Keratinocyte (primary cell): ENCODE measurements around the gene DACT3.

Experiments used
- EZH2 ChIP-seq: IDR thresholded peaks from one replicate; pipeline ENCODE4 v1.6.1; 2012; ENCODE audit warnings: inconsistent platforms, mild to moderate bottlenecking, low read length, moderate library complexity
- TF ChIP-seq, protein P1 (sequence below), 3 experiments: IDR thresholded peaks in 1 of 3; conservative IDR thresholded peaks in 1 of 3; optimal IDR thresholded peaks in 1 of 3; 2 replicates in 2 of 3; 3 replicates in 1 of 3; pipeline versions ENCODE3 to v1.5.1; 2011; ENCODE audit warnings: low read length in 3 of 3, mild to moderate bottlenecking in 3 of 3, moderate library complexity in 2 of 3, control low read depth in 1 of 3, inconsistent platforms in 1 of 3; ENCODE audit not compliant: insufficient read depth in 2 of 3; ENCODE audit errors: extremely low read depth in 1 of 3

DNA sequence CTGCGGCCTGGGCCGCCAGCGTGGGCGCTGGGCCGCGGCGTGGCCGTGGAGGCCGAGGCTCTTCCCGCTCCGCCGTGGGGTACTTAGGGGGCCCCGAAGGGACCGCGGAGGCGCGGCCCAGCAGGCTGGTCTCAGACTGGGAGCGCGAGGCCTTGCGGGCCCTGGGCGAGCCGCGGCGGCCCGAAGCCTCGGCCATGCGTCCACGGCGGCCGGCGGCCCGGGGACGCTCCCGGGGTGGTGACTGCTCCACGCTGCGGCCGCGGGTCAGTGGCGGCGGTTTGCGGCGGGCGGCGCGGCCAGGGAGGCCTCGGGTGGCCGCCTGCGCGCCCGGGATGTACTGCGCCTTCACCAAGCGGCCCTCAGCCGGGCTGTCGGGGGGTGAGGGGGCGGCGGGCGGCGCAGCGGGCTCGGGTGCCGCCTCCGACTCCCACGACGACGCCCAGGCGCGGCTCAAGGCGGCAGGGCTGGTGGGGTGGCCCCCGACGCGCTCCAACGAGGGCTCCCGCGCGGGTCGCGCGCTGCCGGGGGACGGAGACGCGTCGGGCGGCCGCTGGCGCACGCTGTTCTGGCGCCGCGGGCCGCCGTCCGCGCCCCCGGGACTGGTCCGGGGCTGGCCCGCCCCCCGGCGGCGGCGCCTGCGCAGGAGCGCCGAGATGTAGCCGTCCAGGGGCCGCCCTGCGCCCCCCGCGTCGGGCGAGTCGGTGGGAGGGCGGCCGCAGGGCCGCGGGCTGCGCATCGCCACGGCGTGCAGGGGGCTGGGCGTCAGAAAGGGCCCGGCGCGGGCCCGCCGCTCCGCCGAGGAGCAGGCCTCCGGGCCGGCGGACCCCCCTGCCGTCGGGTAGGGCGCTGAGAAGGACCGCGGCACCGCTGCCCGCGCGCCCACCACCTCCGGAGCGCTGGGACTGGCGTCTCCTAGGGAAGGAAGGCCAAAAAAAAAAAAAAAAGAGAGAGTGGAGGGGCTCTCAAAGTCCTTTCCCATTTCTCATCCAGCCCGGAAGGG, 11.7 kb downstream of the DACT3 start:
- TF ChIP-seq, protein P1, sequence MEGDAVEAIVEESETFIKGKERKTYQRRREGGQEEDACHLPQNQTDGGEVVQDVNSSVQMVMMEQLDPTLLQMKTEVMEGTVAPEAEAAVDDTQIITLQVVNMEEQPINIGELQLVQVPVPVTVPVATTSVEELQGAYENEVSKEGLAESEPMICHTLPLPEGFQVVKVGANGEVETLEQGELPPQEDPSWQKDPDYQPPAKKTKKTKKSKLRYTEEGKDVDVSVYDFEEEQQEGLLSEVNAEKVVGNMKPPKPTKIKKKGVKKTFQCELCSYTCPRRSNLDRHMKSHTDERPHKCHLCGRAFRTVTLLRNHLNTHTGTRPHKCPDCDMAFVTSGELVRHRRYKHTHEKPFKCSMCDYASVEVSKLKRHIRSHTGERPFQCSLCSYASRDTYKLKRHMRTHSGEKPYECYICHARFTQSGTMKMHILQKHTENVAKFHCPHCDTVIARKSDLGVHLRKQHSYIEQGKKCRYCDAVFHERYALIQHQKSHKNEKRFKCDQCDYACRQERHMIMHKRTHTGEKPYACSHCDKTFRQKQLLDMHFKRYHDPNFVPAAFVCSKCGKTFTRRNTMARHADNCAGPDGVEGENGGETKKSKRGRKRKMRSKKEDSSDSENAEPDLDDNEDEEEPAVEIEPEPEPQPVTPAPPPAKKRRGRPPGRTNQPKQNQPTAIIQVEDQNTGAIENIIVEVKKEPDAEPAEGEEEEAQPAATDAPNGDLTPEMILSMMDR (optimal IDR thresholded peaks at IDR 0.05 in 1 of 3, IDR thresholded peaks at IDR 0.05 in 1 of 3, conservative IDR thresholded peaks at IDR 0.05 in 1 of 3; ENCODE audit: extremely low read depth in 1 of 3, insufficient read depth in 2 of 3, low read length in 3 of 3): no peak
- TF ChIP-seq EZH2: no peak
